HepG2 (cell line): ENCODE measurements around the gene WHAMM. TPM values are rescaled to one million over a fixed set of nuclear protein-coding genes. Genes with fewer than 3 reads are reported as not detected.

ENCODE experiments used
- ATAC-seq: fragments of 200-7000 bp; cut with Tn5 transposase; 3 replicates; pipeline ENCODE4 v1.9.1; 2020; ENCODE audit warnings: mild to moderate bottlenecking, moderate library complexity
- BruUV-seq: library from RNA; stranded (reverse); fragments of 400-500 nt; replicated peaks from 2 replicates; lab custom pipeline; 2021; lab: Mats Ljungman, UMichigan
- CTCF ChIA-PET: fragments of 300-600 bp; formaldehyde crosslinking; extraction: SDS; loops from one replicate; lab custom pipeline; 2021; ENCODE audit warnings: low total read pairs, inconsistent platforms, low intra/inter-chr PET ratio; lab: Yijun Ruan, JAX
- POLR2A ChIA-PET: fragments of 350-600 bp; sonication (Branson Sonifier 250); formaldehyde crosslinking; loops from one replicate; lab custom pipeline; 2020; ENCODE audit warnings: antibody characterized with exemption, inconsistent platforms; lab: Yijun Ruan, JAX
- DNase-seq: peaks from one replicate; pipeline ENCODE4 v3.0.0-alpha.2; 2015; ENCODE audit warnings: low spot score
- FAIRE-seq: peaks from 3 replicates; lab custom pipeline; 2011; peaks lifted over from hg19 to GRCh38; lab: Jason Lieb, UNC
- H2AFZ ChIP-seq: one replicate; pipeline ENCODE4 v1.6.1; 2011; ENCODE audit warnings: low read length, inconsistent platforms
- H3K27ac ChIP-seq: fragments of 300-600 bp; 3 replicates; pipeline ENCODE4 v1.8.0; 2011; ENCODE audit warnings: mixed run types, mild to moderate bottlenecking, mixed read lengths, low read length, inconsistent platforms; ENCODE audit not compliant: insufficient read depth; ENCODE audit errors: extremely low read length
- H3K27me3 ChIP-seq, 2 experiments: fragments of 200-600 bp in 1 of 2; 2 replicates in 1 of 2; 3 replicates in 1 of 2; pipeline versions ENCODE4 v1.6.0 to v1.8.0; 2011; ENCODE audit warnings: low read length in 2 of 2, mild to moderate bottlenecking in 2 of 2, moderate library complexity in 2 of 2, inconsistent platforms in 1 of 2; ENCODE audit not compliant: insufficient read depth in 2 of 2, control insufficient read depth in 1 of 2
- H3K36me3 ChIP-seq, 2 experiments: fragments of 200-600 bp in 1 of 2; replicated peaks in 1 of 2; 2 replicates in 1 of 2; 3 replicates in 1 of 2; pipeline versions ENCODE4 v1.5.1 to v1.8.0; 2011; ENCODE audit warnings: low read length in 2 of 2, inconsistent platforms in 1 of 2; ENCODE audit not compliant: insufficient read depth in 2 of 2, control insufficient read depth in 1 of 2
- H3K4me1 ChIP-seq: 2 replicates; pipeline ENCODE4 v1.5.1; 2012; ENCODE audit warnings: low read length, inconsistent platforms; ENCODE audit not compliant: insufficient read depth
- H3K4me2 ChIP-seq: 2 replicates; pipeline ENCODE4 v1.6.0; 2011; ENCODE audit warnings: low read depth, low read length, inconsistent platforms
- H3K4me3 ChIP-seq, 3 experiments: fragments of 200-600 bp in 1 of 3; sonication (generic), shearing (Covaris generic) in 1 of 3; replicated peaks in 1 of 3; 2 replicates each; pipeline ENCODE4 v1.5.1; 2011 to 2016; ENCODE audit warnings: low read length in 3 of 3, inconsistent platforms in 2 of 3, low read depth in 2 of 3, mild to moderate bottlenecking in 2 of 3, control low read depth in 1 of 3, mixed read lengths in 1 of 3; ENCODE audit not compliant: insufficient read depth in 1 of 3
- H3K79me2 ChIP-seq: one replicate; pipeline ENCODE4 v1.6.1; 2011; ENCODE audit warnings: low read length, inconsistent platforms; ENCODE audit not compliant: insufficient read depth
- H3K9ac ChIP-seq: 2 replicates; pipeline ENCODE4 v1.6.0; 2011; ENCODE audit warnings: mild to moderate bottlenecking, low read depth, low read length, inconsistent platforms; ENCODE audit not compliant: insufficient read depth
- H3K9me3 ChIP-seq: 2 replicates; pipeline ENCODE4 v1.5.1; 2012; ENCODE audit warnings: mild to moderate bottlenecking, low read length
- H4K20me1 ChIP-seq: 2 replicates; pipeline ENCODE4 v1.6.0; 2011; ENCODE audit warnings: inconsistent platforms, mild to moderate bottlenecking, low read length, moderate library complexity; ENCODE audit not compliant: insufficient read depth
- AGO1 ChIP-seq: fragments of 200-400 bp; formaldehyde crosslinking; IDR thresholded peaks from 2 replicates; pipeline ENCODE4 v1.6.1; 2017; ENCODE audit warnings: mild to moderate bottlenecking, low read depth, low read length, moderate library complexity; ENCODE audit not compliant: poor library complexity, severe bottlenecking
- ARHGAP35 ChIP-seq: sonication (generic); formaldehyde crosslinking; IDR thresholded peaks from 2 replicates; pipeline ENCODE4 v1.9.0; 2022; ENCODE audit warnings: mild to moderate bottlenecking, inconsistent platforms, moderate library complexity, missing genetic modification reagents, borderline replicate concordance
- KAT8 ChIP-seq: IDR thresholded peaks from 2 replicates; pipeline ENCODE4 v1.6.1; 2016; ENCODE audit warnings: missing genetic modification reagents, missing compliant biosample characterization
- KMT2A ChIP-seq: sonication (generic); formaldehyde crosslinking; IDR thresholded peaks from 2 replicates; pipeline ENCODE4 v1.4.0; 2020; ENCODE audit warnings: missing genetic modification reagents
- MAFF ChIP-seq: IDR thresholded peaks from 2 replicates; pipeline ENCODE4 v1.6.1; 2011; ENCODE audit warnings: low read depth, low read length, improper control_type of control experiment
- MAFK ChIP-seq, 2 experiments: IDR thresholded peaks in 1 of 2; conservative IDR thresholded peaks in 1 of 2; 2 replicates each; pipeline ENCODE4 v1.6.1; 2011; ENCODE audit warnings: improper control_type of control experiment in 2 of 2, low read length in 2 of 2
- NR1H2 ChIP-seq: sonication (generic); formaldehyde crosslinking; IDR thresholded peaks from 2 replicates; pipeline ENCODE4 v1.8.1; 2022; ENCODE audit warnings: low read depth, missing genetic modification reagents, borderline replicate concordance
- REXO4 ChIP-seq: sonication (generic); formaldehyde crosslinking; IDR thresholded peaks from 2 replicates; pipeline ENCODE4 v1.8.0; 2022; ENCODE audit warnings: missing genetic modification reagents, mild to moderate bottlenecking, borderline replicate concordance
- TARDBP ChIP-seq: sonication (generic); formaldehyde crosslinking; IDR thresholded peaks from 2 replicates; pipeline ENCODE4 v1.8.0; 2022; ENCODE audit warnings: mild to moderate bottlenecking, missing genetic modification reagents
- TCF12 ChIP-seq, 2 experiments: fragments of 450-650 bp in 1 of 2; sonication (generic) in 1 of 2; formaldehyde crosslinking in 1 of 2; IDR thresholded peaks; 2 replicates each; pipeline versions ENCODE4 v1.6.1 to v1.8.0; 2017 to 2022; ENCODE audit warnings: antibody characterized with exemption in 1 of 2, mild to moderate bottlenecking in 1 of 2, missing genetic modification reagents in 1 of 2, moderate library complexity in 1 of 2
- ZNF562 ChIP-seq: sonication (generic); formaldehyde crosslinking; IDR thresholded peaks from 2 replicates; pipeline ENCODE4 v1.8.0; 2022; ENCODE audit warnings: missing genetic modification reagents, borderline replicate concordance
- ZNF629 ChIP-seq: sonication (generic); formaldehyde crosslinking; conservative IDR thresholded peaks from 2 replicates; pipeline ENCODE4 v1.5.0; 2020; ENCODE audit warnings: missing genetic modification reagents
- ZNF766 ChIP-seq: sonication (generic); formaldehyde crosslinking; IDR thresholded peaks from 2 replicates; pipeline ENCODE4 v1.5.0; 2020; ENCODE audit warnings: missing genetic modification reagents, borderline replicate concordance
- WGBS: methylation state at CpG from one replicate; pipeline ENCODE4 v1.1.6; 2017; ENCODE audit warnings: low lambda C conversion rate; 5-methylcytosine and 5-hydroxymethylcytosine counted together
- in situ Hi-C: cut with HindIII; loops from 2 replicates; pipeline ENCODE4 v1.10.0; 2017; ENCODE audit warnings: low pct_unique_long_range_greater_than_20kb; ENCODE audit not compliant: extremely low pct_ligation_motif_present
- intact Hi-C: fragments of 100-400 bp; cut with micrococcal nuclease; formaldehyde crosslinking; loops from one replicate; pipeline ENCODE4 v1.10.0; 2022; ENCODE audit not compliant: unreplicated experiment
- polyA plus RNA-seq, 8 experiments: library from polyadenylated mRNA; depleted of rRNA in 3 of 8; stranded (reverse) in 7 of 8; unstranded in 1 of 8; fragments of >200 nt; fragmentation: Illumina TruSeq in 4 of 8; extraction: Trizol in 4 of 8; gene quantifications; 2 replicates each; pipeline versions ENCODE4 v1.2.1 to v1.2.3, GENCODE V29; 2011 to 2016; ENCODE audit warnings: low read depth in 4 of 8, missing spikeins in 1 of 8, mixed read lengths in 1 of 8; ENCODE audit not compliant: insufficient read depth in 1 of 8
- total RNA-seq, 5 experiments: library from RNA; depleted of rRNA; stranded (reverse); fragments of >200 nt; fragmentation: Illumina TruSeq; extraction: Trizol; gene quantifications; 2 replicates each; pipeline ENCODE4 v1.2.3, GENCODE V29; 2016; ENCODE audit warnings: low read depth in 1 of 5
- TF ChIP-seq, protein P1 (sequence below): sonication (generic); formaldehyde crosslinking; IDR thresholded peaks from 2 replicates; pipeline ENCODE4 v1.4.0; 2020; ENCODE audit warnings: missing genetic modification reagents, borderline replicate concordance
- TF ChIP-seq, protein P2 (sequence below): sonication (generic); formaldehyde crosslinking; IDR thresholded peaks from 2 replicates; pipeline ENCODE4 v1.8.0; 2022; ENCODE audit warnings: missing genetic modification reagents, mild to moderate bottlenecking, borderline replicate concordance
- TF ChIP-seq, protein P3 (sequence below): sonication (generic); formaldehyde crosslinking; IDR thresholded peaks from 2 replicates; pipeline ENCODE4 v1.4.0; 2020; ENCODE audit warnings: mild to moderate bottlenecking, missing genetic modification reagents

WHAMM gene
- total and polyA plus RNA-seq, 2 of the 13 experiments (the other 11 are each of a cell fraction or from before 2014, with no cell fraction given) = 2.9 to 3.0 TPM

GRCh38 chr15:82856397-82857170 is 47.2 kb downstream of the WHAMM start:
- Histone ChIP-seq H3K4me1 (peaks cover 23% of the 10 kb centered on the region), H3K9me3 (no peaks in the 10 kb centered on the region), H3K9ac (peak overlapping the region; percentile 44; the same call in 1 of the 2 replicates), H3K4me2 (peak overlapping the region; percentile 60), H3K27me3 (no peaks in the 10 kb centered on the region), H3K27ac (peak overlapping the region; percentile 60), H3K79me2 (no peaks in the 10 kb centered on the region), H4K20me1 (no peaks in the 10 kb centered on the region), H3K4me3 (no peak overlapping the region), H3K36me3 (no peaks in the 10 kb centered on the region), H2AFZ (no peak overlapping the region)
- no peak for FAIRE-seq
- DNase-seq = peak; percentile 96
- peak; percentile 98 for ATAC-seq
- ChIA-PET CTCF (no interaction called here), POLR2A (interaction anchor here (1.3 to 2.4 kb wide), 7 partner anchors 28 to 155 kb away, joined by 3 to 10 read pairs (median 6); partner anchors contain the start of gene C15orf40)
- in situ Hi-C loops = loop anchor here (5.0 to 10.0 kb wide), 2 partner anchors 61 to 128 kb away; partner anchors contain the start of gene RAMAC
- WGBS = 51% methylated on average over 8 of the region's 10 CpGs
- BruUV-seq = TSS peak; percentile 97
- intact Hi-C loops = loop anchor here (5.0 kb wide), 2 partner anchors 61 to 131 kb away; partner anchors contain the start of gene RAMAC
- TF ChIP-seq, protein P1, sequence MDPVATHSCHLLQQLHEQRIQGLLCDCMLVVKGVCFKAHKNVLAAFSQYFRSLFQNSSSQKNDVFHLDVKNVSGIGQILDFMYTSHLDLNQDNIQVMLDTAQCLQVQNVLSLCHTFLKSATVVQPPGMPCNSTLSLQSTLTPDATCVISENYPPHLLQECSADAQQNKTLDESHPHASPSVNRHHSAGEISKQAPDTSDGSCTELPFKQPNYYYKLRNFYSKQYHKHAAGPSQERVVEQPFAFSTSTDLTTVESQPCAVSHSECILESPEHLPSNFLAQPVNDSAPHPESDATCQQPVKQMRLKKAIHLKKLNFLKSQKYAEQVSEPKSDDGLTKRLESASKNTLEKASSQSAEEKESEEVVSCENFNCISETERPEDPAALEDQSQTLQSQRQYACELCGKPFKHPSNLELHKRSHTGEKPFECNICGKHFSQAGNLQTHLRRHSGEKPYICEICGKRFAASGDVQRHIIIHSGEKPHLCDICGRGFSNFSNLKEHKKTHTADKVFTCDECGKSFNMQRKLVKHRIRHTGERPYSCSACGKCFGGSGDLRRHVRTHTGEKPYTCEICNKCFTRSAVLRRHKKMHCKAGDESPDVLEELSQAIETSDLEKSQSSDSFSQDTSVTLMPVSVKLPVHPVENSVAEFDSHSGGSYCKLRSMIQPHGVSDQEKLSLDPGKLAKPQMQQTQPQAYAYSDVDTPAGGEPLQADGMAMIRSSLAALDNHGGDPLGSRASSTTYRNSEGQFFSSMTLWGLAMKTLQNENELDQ (CRISPR knock-in tag) = no peak
- TF ChIP-seq NR1H2 (CRISPR knock-in tag) = no peak
- no peak for TF ChIP-seq ZNF766 (CRISPR knock-in tag)
- TF ChIP-seq MAFK (conservative IDR thresholded peaks at IDR 0.05 in 1 of 2, IDR thresholded peaks at IDR 0.05 in 1 of 2; ENCODE audit: low read length in 2 of 2) = no peak
- no peak for TF ChIP-seq MAFF
- no peak for TF ChIP-seq AGO1
- TF ChIP-seq, protein P2, sequence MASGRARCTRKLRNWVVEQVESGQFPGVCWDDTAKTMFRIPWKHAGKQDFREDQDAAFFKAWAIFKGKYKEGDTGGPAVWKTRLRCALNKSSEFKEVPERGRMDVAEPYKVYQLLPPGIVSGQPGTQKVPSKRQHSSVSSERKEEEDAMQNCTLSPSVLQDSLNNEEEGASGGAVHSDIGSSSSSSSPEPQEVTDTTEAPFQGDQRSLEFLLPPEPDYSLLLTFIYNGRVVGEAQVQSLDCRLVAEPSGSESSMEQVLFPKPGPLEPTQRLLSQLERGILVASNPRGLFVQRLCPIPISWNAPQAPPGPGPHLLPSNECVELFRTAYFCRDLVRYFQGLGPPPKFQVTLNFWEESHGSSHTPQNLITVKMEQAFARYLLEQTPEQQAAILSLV (CRISPR knock-in tag) = no peak
- no peak for TF ChIP-seq TARDBP (CRISPR knock-in tag)
- TF ChIP-seq REXO4 = no peak
- no peak for TF ChIP-seq KAT8
- TF ChIP-seq KMT2A = no peak
- TF ChIP-seq ZNF562 = no peak
- TF ChIP-seq, protein P3, sequence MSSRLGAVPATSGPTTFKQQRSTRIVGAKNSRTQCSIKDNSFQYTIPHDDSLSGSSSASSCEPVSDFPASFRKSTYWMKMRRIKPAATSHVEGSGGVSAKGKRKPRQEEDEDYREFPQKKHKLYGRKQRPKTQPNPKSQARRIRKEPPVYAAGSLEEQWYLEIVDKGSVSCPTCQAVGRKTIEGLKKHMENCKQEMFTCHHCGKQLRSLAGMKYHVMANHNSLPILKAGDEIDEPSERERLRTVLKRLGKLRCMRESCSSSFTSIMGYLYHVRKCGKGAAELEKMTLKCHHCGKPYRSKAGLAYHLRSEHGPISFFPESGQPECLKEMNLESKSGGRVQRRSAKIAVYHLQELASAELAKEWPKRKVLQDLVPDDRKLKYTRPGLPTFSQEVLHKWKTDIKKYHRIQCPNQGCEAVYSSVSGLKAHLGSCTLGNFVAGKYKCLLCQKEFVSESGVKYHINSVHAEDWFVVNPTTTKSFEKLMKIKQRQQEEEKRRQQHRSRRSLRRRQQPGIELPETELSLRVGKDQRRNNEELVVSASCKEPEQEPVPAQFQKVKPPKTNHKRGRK (CRISPR knock-in tag) = no peak
- peak; percentile 91 for TF ChIP-seq ZNF629 (CRISPR knock-in tag)
- no peak for TF ChIP-seq ARHGAP35 (CRISPR knock-in tag)
- no peak for TF ChIP-seq TCF12 (IDR thresholded peaks at IDR 0.05)
- no peak for TF ChIP-seq TCF12 (CRISPR knock-in tag; IDR thresholded peaks at IDR 0.05)
